ENCODE data around the gene C1orf159. TPM values are rescaled to one million over a fixed set of nuclear protein-coding genes. Genes with fewer than 3 reads are reported as not detected.

Gene C1orf159
- total and polyA plus RNA-seq, 10 of the 15 experiments (the other 5 are each of a cell fraction or from before 2014, with no cell fraction given), result 0.11 to 23.4 (median 8.0) TPM

- CTCF ChIA-PET, result interaction anchor here (0.6 to 1.1 kb wide), 2 partner anchors 9 to 213 kb away, joined by 3 to 4 read pairs; no protein-coding TSS in a partner anchor
- H4K20me1 ChIP-seq (ENCODE audit: control insufficient read depth, insufficient read depth), result no peaks in the 10 kb centered on the region
- POLR2A ChIA-PET, result no interaction called here
- no peak for ATAC-seq
- H3K4me1 ChIP-seq (ENCODE audit: control insufficient read depth, insufficient read depth, low read length), result peaks cover 7% of the 10 kb centered on the region; the same call in 1 of the 2 replicates
- H3K36me3 ChIP-seq (ENCODE audit: control insufficient read depth in 2 of 2, insufficient read depth in 2 of 2, low read length in 1 of 2), result no peaks in the 10 kb centered on the region
- in situ Hi-C loops (cut with MboI) (no loop called here), intact Hi-C loops (cut with micrococcal nuclease; ENCODE audit: unreplicated experiment) (no loop called here)
- RAD21 ChIA-PET (ENCODE audit: unreplicated experiment), result no interaction called here
- H3K9ac ChIP-seq (ENCODE audit: control insufficient read depth, insufficient read depth, low read length), result no peak overlapping the region
- SMC1A ChIA-PET (ENCODE audit: uncharacterized antibody, unreplicated experiment), result no interaction called here
- DNase-seq (ENCODE audit: low read depth, low spot score), result no peak
- H3K4me2 ChIP-seq (ENCODE audit: control insufficient read depth, insufficient read depth), result no peak overlapping the region
- H3K27me3 ChIP-seq (replicated peaks in 1 of 2; ENCODE audit: control insufficient read depth in 2 of 2, insufficient read depth in 2 of 2, low read length in 1 of 2), result no peaks in the 10 kb centered on the region
- no peaks in the 10 kb centered on the region for H3K79me2 ChIP-seq (ENCODE audit: control insufficient read depth, insufficient read depth, low read length)
- FAIRE-seq, result no peak
- no peaks in the 10 kb centered on the region for H3K9me3 ChIP-seq (replicated peaks; ENCODE audit: control insufficient read depth, insufficient read depth, low read length)
- no TSS peak for BruUV-seq (replicated peaks)
- H3K4me3 ChIP-seq, result no peak overlapping the region
- H3K27ac ChIP-seq (ENCODE audit: control insufficient read depth, insufficient read depth), result no peak overlapping the region
- WGBS (ENCODE audit: insufficient coverage, insufficient replicate concordance, low lambda C conversion rate, missing lambda C conversion rate), result 81% methylated on average over 26 of the region's 28 CpGs
- H2AFZ ChIP-seq (ENCODE audit: control insufficient read depth, low read depth, low read length), result no peak overlapping the region
- TF ChIP-seq ZNF207 (IDR thresholded peaks at IDR 0.05; ENCODE audit: borderline replicate concordance), result no peak
- no peak for TF ChIP-seq IKZF1 (conservative IDR thresholded peaks at IDR 0.05)
- TF ChIP-seq PKNOX1 (IDR thresholded peaks at IDR 0.05), result no peak
- TF ChIP-seq HDAC6 (IDR thresholded peaks at IDR 0.05; ENCODE audit: unreplicated experiment), result no peak
- TF ChIP-seq MTA3 (IDR thresholded peaks at IDR 0.05; ENCODE audit: borderline replicate concordance, low read length), result no peak
- no peak for TF ChIP-seq CREB1 (IDR thresholded peaks at IDR 0.05; ENCODE audit: low read depth)
- TF ChIP-seq SIN3A (IDR thresholded peaks at IDR 0.05; ENCODE audit: low read depth, low read length), result no peak
- TF ChIP-seq SP1 (IDR thresholded peaks at IDR 0.05; ENCODE audit: low read depth, low read length), result no peak
Measured at GRCh38 chr1:1092149-1092855, 23.6 kb downstream of the C1orf159 start.

All from GM12878 (cell line).